Fibroblast of upper back skin (primary cell): ENCODE data around the gene TNS3.

Experiments
- DNase-seq: peaks from one replicate; pipeline ENCODE4 v3.0.0-alpha.2; 2013

Gene TNS3

DNA sequence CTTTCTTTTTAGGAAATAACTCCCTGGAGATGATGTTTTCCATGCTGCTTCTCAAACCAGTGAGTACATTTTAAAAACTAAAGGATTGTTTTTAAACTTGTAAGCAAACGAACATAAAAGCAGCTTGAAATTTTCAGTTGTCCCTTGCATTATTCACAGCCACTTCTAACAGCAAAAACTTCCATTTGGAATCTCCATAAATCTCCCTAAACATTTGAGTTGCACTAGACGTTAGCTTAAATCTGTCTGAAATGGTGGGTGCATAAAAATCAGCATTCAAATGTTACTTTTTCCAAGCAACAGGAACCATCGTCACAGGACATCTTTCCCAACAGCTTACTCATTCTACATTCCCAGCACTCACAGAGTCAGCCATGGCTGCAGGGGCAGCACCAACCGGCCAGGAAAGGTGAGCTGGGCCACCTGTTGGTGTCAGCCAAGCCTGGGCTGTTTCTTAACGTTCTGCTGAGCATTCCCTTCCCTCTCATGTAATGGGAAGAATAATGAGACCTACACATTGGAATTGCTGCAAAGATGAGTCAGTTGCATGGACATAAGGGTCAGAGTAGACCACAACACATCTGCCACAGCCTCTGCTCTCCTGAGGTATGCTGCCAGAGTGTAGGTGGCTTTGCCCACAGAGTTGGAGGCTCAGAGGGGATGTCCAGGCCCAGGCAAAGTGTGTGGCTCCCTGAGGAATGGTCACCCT is 163.2 kb downstream of the TNS3 start:
- DNase-seq: peak; percentile 55

DNA sequence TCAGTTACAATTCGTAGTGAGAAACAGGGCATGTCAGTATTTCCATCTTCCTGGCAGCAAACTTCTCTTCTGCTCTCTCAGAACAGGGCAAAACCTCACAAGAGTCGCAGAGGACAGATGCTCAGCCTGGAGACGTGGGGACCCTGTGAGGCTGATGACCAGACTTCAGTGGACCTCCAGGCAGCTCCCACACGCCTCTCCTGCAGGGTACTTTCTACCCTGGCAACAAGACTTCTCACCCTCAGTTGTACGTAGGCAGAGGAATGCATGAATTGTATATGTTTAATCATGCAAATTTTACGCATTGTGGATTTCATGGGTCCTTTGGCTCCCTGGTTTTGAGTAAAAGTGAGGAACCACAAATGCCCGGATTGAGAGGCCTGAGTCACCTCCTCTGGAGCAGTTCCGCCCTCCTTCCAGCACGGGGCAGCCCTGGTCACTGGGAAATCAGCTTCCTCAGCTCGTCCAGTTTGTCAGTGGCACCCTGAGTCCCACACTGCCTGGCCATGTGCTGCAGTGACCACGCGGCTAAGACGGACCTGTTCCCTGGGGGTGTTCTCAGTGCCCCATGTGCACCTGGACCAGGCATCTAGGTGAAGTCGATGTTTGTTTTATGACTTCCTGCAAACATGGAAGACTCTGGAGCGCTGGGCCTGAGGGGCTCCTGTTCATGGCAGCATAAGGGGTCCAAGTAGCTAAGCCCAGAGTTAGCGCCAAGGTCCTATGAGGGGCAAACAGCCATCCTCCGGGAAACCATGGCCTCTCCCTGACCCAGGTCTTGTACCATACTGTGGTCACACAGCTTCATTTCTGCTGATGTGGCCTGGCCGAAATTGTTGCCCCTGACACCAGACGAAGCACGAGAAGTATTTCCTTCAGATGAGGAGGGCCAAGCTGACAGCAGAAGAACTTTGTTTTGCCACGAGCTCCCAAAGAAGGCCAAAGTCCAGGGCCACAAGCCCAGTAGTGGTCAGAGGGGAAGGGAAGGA is 165.1 kb downstream of the TNS3 start:
- DNase-seq: no peak

DNA sequence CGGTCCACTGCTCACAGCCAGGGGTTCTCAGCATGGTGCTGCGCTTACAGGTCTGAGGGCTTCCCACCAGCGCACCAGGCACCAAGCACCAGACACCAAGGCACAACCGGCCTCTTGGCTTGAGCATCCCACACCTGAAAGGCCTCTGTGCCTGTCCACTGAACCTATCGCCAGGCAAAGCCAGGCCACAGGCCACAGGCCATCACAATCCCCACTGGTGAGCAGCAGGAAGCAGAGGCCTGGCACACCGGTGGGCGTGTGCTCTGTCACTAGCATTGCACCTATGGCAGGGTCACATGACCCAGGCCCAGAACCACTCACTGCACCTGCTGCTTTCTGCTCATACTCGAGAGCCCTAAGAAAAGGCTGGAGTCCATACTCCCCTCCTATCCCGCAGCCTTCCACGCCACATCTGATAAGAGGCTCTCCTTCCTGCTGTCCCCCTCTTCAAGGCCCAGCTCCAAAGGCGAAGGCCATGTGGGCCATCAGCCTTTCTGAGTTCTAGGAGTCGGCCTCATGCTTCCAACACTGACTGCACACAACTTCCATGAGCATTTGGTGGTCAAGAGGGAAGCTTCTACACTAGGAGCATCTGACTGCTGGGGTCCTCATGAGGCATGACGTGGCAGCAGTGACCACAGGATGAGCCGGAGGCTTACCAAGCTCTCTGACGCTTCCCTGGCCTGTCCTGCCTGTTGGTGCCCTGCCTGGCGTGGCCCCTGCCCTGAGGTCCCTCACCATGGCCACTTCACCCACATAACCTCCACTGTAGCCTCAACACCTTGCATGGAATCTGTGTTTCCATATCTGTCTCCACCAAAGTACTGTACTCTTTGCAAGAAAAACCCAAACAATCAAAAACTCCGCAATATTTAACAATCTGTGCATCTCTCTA is 166.3 kb downstream of the TNS3 start:
- no peak for DNase-seq

DNA sequence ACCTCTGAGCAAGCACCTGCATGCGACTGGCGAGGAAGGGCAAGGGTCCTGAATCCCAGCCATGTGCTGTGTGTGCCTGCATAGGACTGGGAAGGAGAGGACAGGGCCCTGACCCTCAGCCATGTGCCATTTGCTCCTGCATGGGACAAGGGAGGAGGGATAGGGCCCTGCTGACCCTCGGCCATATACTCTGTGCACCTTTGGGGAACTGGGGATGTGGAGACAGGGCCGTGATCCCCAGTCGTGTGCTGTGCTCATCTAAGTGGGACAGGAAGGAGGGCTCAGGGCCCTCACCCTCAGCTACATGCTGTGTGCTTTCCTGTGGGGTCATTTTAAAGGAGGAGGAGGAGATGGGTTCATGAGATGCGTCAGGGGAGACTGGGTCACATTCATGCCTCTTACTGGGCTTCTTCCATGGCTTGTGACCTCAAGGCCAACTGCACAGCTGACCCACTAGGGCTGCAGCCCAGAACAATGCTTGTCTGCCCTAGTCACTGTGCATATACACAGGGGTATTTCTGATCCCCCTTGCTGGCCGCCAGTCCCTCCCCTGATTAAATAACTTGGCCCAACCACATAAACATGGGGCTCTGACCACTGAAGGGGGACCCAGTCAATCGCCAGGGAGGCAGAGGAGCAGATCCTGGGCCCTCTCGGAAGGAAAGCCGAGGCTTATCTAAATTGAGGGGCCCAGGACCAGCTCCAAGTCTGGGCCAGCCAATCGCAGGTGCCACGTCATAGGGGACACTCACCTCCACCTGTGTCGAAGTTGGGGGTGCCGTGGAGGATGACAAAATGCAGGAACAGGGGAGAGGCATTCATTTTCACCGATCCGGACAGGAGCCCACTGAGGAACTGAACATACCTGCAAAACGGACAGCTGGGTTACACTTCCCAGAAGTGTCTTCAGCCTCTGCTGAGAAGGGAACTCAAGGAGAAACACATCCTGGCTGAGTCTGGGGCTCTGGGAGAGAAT is 167.3 kb downstream of the TNS3 start:
- no peak for DNase-seq

DNA sequence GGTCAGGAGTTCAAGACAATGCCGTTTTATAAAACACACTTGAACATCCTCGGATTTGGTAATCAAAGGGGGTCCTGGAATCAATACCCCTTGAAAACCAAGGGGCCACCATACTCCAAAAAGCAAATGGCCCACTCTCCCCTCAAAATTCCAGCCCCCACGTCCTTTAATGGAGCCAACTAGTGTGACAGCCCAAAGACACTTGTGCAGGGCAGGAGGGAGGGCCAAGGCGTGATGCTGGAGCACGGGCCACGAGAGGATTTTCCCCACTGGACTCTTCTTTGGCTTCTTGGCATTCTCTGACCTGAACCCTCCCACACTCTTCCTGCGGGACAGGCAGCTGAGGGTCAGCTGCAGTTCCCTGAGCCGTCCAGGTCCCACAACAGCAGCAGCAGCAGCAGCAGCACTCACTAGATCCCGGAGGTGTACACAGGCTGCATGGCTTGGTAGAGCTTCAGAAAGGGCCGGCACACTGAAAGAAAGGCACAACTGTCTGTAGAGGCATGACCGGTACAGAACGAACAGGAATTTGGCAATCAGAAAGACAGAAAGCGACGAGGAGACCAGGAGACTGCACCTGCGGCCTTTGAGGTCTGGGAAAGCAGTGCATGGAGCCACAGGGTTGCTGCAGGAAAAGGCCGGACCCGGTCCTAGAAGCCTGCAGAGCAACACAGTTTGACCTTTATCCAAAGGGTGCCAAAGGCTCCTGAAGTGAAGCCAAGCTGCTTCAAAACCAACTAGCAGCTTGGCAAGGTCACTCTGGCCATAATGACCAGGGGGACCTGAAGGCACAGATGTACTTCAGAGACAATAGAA is 168.2 kb downstream of the TNS3 start:
- no peak for DNase-seq

DNA sequence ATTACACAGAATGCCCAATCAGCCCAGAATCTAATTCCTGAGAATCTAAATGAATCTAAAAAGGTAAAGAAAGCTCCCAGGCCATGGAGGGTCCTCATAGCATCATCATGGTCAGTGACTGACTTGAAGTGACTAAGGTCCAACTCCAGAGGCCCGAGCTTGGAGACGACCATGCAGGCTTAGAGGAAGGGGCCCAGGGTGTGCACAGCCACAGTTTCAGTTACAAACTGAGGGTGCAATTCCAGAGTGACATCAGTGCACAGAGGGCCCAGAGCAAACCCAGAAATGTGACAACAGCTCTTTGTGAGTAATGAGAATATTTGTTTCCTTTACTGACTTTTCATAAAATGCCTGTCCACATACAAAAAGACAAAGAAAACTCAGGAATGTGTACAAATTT is 170.0 kb downstream of the TNS3 start:
- DNase-seq: no peak

DNA sequence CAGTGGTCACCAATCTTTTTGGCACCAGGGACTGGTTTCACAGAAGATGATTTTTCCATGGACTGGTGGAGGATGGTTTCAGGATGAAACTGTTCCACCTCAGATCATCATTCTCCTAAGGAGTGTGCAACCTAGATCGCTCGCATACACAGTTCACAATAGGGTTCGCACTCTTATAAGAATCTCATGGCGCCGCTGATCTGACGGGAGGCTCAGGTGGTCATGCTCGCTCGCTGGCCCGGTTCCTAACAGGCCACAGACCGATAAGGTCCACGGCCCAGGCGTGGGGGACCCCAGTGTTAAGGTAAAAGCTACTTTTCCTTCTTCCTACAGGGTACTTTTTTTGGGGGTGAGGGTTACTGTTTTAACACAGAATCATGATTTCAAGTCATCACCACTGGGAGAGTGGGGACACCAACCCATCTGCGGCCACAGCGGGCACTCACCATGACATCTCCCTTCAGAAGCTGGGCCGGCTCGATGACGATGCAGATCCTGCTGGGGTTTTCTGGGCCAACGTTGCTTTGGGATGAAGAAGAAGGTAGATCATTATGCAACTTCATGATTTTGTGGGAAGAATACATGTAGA is 170.5 kb downstream of the TNS3 start:
- no peak for DNase-seq

DNA sequence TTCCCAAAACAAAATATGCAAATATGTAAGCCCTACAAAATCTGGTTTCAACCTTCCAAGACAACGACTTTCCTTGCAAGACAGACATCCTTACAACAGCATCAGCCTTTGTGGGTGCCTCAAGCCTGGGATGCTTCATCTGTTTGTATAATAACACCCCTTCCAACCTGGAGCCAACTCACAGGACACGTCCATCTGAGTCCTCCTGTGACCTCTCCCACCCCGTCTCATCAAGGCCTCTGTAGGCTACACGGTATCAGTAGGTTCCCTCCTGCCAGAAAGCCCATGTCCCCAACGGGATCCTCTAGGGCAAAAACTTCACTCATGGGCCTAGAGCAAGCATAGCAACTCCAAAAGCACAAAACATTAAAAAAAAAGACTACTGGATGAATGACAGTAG is 173.2 kb downstream of the TNS3 start:
- no peak for DNase-seq

DNA sequence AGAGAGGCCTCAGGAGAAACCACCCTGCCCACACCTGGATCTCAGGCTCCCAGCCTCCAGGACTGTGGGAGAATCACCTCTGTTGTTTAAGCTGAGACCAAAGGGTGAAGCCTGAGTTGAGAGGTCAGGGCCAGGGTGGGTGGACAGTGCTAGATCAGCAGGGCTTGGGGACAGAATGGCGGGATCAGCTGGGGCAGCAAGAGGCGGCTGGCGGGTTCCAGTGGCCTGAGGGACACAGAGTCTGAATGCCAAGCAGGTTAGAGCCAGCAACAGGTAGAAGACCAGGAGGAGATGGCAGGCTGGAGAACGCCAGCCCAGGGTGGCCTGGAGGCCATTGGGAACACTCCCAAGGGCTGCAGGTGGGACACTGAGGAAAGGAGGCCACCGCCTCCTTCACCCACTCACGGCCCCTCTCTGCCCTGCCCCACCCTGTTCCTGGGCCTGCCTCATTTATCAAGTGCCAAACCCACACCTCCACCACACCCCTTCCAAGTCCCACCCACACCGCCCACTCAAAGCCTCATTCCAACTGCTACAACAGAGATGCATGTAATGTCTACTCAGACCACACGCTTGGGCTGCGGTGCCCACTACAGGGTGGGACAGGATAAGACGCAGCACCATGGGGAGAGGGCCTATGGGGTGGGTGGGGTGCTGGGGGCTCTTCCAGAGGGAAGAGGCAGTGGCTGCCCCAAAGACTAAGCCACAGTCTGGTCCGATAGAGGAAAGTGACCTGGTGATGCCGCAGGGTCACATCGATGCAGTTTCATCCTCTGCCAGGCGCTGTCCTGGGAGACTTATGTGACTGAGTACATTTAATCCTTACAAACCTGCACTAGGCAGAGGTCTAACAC is 173.9 kb downstream of the TNS3 start:
- no peak for DNase-seq

DNA sequence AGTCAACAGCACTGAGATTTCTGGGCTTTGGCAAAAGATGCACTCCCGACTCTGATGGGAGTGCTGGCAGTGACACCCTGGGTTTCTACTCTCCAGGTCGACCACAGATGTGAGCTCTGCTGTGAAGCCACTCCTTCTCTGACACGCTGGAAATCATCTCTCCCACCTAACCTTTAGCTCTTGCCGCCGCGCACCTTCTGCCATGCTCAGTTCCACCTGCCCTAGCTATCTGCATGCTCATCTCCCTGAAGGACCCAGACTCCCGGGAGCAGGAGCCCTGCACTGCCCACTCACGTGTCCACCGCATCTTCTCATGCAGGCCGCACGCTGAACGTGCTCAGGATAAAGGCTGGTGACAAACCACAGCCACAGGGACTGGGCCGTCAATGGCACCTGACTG is 174.8 kb downstream of the TNS3 start:
- DNase-seq: no peak

DNA sequence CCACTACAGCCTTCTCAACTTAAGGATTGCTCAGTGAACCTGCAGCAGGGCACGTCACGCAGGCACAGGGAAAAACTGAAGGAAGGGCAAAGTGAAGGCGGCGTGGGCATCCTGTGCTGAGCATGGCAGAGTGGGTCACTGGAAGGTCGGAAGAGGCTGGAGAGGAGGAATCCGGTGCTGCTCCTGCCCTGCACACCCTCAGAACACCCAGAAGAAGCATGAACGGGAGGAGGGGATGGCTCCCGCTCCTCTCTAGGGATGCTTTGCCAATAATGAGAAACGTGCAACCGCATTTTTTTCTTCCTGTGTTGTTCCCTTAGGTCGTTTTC is 175.1 kb downstream of the TNS3 start:
- DNase-seq: no peak

DNA sequence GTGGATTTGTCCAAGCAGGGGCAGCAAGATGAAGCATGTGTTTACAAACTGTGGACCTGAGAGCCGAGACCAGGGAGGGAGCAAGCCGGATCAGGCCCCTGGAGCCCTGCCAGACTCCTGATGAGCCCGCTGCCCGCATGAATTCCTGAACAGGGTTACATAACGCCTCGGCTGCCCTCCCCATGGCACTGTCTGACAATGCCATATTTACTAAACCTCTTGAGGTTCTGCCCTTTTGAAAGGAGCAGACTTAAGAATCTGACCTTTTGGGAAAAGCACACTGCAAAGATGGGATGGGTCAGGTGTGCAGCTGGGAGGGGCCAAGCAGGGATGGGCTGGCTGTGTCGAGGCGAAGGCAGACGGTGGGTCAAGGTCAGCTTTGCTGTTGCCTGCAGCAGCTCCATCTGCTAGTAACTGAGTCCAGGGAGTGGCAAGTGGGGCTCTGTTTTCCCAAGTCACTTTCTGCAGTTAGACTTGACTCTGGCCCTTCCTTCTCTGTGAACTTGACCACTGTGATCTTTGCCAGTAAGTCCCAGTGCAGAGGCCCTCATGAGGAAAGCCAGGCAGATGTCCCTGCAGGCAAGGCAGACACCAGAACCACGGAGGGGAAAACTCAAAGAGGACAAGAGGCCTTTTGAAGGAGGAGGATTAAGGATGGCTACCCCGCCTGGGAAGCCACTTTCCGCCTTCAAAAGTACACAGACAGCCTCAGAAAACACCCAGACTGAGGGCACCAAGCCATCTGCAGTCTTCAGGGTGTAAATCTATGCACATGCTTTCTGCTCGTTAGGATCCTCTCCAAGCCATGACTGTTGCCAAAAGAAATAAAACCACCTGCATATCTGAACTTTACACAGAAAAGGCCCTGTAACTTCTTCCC is 175.8 kb downstream of the TNS3 start:
- peak; percentile 32 for DNase-seq

DNA sequence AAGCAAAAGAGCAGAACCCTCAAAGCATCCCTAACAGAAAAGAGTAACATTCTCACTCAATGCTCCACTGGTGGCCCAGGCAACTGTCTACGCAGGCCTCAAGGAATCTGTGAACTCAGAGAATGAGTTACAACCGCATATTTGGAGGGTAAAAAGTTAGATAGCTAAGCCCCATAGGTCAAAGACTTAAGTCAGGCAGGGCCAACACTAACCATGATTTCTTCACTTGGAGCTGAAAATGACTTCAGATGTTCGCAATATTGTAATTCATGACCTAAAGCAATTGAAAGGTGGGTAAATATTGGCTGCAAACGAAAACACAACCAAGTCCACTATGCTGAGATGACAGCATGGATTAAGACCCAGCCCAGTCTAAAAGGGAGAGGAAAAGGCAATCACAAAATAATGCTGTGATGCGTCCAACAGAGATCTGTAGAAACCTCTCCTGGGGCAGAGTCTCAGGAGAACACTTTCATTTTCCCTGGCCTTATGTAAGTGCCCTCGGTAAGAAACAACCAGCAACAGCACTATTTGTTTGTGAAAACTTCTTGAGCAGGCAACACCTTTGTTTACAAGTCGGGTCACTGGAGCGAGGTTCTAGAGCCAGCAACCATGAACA is 176.5 kb downstream of the TNS3 start:
- no peak for DNase-seq

DNA sequence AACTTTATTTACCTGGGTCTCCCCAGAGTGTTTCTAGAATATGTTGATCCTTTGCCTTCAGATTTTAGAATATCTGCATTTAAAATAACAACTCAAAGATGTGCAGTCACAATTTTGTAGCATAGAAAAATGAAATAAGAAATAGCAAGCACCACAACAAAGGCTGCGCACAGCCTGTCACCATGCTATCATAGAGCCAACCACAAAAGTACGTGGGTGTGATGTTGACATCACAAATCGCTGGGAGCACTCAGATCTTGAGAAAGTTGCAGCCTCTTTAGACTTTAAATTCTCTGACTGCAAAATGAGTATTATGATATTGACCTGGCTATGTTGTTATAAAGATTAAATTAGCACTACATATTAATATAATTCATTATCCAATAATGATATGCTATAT is 177.9 kb downstream of the TNS3 start:
- DNase-seq: no peak

DNA sequence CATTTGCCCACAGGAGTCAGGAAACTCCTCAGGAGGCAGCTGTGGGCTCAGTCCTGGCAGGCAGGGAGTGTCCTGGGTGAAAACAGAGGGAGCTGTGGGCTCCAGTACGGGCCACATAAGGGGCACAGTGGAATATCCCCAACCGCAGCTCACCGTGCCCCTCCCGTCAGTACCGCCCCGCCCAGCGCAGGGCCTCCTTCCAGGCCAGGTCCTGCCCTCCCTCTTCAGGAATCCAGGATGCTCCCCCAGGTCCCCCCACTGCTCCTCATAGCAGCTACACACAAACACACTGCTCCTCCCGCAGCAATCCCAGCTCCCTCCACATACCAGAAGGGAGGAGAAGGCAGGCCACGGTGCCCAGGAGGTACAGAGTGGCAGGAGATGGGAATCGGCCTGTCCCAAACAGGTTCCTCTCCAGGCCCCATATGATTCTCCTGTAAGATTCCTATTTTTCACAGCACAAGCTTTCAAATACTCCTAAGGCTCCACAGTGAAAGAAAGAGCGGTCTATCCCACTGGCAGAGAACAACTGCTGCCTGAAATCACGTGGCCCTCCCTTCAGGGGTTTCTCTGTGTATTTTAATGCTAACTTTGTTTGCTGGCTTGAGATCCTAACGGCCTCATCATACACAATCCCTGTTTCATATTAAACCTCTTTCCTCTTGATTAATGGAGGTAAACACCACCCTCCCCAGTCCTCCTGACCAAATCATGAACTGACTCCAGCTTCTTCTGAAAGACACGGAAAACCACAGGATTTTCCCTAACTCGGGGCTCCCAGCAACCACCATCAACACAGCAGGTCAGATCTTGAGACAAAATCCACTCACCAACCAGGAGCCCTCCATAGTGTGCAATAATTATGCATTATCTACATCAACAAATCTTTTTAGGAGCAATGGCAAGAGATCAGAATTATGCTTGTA is 178.7 kb downstream of the TNS3 start:
- peak; percentile 31 for DNase-seq

DNA sequence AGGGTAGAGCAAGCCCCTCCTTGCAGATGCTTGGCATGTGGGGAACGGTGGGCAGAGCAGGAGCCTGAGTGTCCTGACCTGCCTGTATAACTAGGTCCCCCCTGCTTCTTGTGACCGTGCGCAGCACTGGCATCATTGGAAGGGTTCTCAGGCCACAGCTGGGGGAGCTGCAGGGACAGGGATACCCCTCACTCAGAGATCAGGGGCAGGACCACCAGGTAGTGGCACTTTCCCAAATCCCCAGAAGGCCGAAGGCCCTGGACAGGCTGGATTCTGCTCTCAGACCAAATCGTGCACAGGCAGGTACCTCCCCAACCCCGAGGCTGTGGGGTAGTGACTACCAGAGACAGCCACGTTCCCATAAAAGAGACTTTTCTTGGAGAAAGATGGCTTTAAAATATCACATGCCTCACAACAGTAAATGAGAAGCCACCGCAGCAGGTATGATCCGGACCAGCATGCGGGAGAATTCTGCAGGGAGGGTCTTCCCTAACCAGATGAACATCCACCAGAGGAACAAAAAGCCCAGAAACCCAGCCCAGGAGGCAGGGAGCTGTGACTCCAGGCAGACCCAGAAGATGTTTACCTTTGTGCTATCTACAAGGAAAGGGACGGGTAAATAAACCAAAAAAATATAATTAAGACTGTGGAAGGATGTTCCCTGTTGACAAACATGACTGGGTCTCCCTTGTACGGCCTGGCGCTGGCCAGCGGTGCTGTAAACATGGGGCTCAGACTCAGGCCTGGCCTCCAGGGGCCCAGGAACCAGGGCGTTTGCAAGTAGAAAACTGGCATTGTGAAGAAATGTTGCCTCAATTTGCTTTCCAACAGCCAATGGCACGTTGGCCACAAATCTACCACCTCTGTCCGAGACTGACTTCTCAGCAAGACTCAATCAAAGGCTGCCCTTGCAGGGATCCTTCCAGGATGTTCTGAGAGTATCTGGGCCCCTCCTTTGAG is 180.0 kb downstream of the TNS3 start:
- DNase-seq: no peak
